ENCODE results near the gene ATP6V1E1.
"Not testable (repeated sequence)": the region's sequence is repeated elsewhere in the genome, so short reads cannot be mapped to it uniquely, and the experiment has no call there.

ATP6V1E1 gene

DNA sequence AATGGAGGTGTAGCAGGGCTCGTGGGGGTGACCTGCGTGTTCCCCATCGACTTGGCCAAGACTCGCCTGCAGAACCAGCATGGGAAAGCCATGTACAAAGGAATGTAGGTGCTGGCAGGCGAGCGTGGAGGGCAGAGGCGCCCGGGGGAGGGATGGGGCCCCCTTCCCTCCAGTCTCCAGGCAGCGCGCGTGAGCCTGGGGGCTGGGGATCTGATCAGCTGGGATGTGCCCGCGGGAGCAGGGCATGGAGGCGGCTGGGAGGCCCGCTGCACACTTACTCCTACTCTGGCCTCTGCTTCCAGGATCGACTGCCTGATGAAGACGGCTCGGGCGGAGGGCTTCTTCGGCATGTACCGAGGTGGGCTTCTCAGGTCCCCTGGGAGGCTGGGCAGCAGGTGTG lies 47.5 kb downstream of the ATP6V1E1 start:
- DNase-seq (ENCODE audit: low read depth), result no peak

DNA sequence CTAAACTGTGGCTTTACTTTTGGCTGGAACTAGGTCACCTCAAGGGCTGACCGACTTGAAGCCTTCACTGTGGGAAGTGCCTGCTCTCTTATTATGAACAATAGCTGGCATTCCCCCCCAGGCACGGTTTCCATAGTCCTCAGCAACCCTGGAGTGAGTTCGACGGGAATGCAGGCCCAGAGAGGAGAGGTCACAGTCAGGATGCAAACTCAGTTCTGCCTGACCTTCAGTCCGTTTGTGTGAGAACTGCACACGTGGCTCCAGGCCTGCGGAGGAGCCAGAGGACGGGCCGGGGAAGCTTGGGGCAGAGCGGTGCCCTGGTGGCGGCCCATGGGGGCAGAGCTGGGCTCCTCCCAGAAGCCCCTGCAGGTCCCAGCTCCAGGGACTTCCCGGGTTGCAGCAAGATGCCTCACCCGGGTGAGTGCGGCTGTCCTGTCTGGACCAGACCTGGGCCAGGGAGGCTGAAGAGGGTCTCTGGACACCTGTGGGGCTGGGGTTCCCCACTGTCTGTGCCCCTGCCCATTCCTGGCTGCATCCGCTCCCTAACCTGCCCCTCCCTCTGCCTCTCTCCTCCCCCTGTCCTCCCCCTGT lies 48.0 kb downstream of the ATP6V1E1 start:
- no peak for DNase-seq (ENCODE audit: low read depth)

DNA sequence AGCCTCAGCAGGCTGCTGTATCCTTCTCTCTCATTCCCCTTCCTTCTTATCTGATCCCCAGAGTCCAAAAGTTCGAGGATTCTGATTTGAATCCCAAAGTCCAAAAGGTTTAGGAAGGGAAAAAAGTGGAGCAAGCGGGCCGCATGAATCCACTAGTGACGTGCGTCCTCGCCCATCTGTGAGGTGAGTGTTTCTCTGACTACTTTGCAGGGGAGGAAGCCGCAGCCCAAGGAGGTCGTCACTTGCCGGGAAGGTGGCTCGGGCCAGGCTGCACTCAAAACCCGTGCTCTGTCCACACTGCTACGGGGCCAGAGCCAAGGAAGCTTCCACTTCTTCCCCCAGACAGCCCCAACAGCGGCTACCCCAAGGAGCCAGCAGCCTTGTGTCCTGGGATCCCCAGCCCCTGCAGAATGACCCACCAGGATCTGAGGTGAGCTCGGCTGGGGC lies 49.0 kb downstream of the ATP6V1E1 start:
- DNase-seq (ENCODE audit: low read depth), result no peak

DNA sequence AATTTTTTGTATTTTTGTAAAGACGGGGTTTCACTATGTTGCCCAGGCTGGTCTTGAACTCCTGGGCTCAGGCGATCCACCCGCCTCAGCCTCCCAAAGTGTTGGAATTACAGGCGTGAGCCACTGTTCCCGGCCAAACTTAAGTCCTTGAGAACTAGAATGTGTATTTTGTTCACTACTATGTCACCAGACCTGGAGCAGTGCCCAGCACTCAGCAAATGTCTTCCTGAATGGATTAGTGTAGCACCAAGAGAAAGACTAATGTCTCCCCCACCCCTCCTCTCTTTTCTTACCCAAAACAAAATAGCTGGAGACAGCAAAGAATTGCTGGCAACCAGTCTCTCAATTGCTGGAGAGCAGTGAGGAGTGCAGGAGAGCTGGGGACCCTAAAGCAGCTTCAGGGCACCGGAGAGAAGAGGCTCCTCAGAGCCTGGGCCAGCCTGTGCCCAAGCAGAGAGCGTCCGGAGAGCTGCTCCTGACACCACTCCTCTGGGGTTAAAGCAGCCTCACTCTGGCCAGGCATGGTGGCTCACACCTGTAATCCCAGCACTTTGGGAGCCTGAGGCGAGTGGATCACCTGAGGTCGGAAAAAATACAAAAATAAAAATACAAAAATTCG lies 50.3 kb downstream of the ATP6V1E1 start:
- DNase-seq (ENCODE audit: low read depth), result no peak

DNA sequence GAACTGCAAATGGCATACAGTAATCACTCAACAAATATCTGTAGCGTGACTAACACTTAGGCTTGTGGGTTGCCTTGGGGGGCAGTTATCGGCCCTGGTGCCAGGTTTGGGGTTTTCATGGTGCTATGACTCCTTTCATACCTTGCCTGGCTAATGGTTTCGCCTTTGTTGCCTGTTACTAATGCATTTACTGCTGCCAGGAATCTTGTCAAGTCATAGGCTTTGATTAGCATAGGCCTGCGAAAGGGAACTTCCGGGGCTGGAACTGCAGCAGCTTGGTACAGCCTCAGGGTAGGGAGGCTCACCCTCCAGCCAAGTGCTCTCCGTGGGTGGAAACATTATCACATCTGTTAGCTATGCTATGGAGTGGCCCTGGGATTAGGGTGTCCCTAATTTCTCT lies 52.1 kb downstream of the ATP6V1E1 start:
- DNase-seq (ENCODE audit: low read depth), result no peak

DNA sequence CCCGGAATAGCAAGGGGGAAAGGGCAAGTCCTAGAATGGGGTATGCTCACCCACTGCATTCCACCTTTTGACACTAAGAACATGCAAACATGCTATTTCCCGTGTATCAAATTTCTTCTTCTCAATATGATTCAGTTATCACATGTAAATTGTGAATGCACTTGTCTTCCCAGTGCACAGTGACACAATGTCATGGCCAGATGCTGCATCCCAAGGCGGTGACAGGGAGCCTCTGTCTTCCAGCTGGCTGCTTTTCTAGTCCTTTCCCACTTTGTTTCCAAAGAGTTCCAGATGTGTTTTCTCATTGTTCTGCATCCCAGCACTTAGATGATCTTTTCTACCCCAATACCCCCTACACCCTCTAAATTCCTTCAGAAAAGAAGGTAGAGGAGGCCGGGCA lies 52.9 kb downstream of the ATP6V1E1 start:
- DNase-seq (ENCODE audit: low read depth), result no peak

DNA sequence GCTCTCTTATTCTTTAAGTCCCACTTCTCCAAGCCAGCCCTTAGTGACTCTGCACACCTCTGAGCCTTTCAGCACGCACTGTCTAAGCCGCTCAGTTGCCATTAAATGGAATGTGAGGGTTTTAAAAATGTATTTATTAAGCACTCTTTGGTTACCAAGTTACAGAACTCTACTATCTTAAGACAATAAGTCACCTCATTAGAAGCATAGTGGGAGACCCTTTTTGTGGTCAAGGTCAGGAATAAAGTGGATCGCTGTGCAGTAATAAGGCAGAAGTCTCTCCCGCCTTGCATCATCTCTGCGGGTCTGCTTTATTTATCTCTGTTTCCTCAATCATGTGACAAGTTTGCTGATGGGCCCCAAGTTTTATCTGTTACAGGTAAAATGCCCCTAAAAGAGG lies 53.4 kb downstream of the ATP6V1E1 start:
- DNase-seq (ENCODE audit: low read depth), result no peak

DNA sequence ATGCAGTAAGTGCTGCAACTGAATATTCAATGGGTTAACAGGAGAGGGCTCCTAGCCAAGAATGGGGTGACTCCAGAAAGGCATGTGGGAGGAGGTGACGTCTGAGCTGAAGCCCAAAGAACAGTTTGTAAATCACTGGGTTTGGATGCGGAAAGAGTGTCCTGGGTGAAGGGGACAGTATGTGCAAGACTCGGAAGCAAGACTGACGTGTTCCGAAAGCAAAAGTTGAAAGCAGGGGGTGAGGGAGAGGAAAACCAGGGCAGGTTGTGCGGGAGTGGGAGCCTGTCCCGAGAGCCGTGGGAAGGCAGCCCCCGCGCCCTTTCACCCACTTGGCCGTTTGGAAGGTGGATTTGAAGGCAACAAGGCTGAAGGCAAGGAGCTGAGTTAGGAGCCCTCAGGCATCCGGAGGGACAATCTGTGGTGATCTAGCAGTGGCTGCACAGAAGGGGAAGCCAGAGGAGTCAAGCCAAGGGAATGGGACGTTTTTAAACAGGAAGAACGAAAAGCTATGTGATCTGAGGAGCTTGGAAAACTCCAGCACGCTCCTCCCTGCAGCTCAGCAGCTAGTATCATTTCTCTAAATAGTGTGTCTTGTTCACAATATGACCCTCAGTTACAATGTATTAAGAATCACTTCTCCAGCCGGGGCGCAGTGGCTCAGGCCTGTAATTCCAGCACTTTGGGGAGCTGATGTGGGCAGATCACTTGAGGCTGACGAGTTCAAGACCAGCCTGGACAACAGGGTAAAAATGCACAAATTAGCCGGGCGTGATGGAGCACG lies 57.5 kb downstream of the ATP6V1E1 start:
- no peak for DNase-seq (ENCODE audit: low read depth)

DNA sequence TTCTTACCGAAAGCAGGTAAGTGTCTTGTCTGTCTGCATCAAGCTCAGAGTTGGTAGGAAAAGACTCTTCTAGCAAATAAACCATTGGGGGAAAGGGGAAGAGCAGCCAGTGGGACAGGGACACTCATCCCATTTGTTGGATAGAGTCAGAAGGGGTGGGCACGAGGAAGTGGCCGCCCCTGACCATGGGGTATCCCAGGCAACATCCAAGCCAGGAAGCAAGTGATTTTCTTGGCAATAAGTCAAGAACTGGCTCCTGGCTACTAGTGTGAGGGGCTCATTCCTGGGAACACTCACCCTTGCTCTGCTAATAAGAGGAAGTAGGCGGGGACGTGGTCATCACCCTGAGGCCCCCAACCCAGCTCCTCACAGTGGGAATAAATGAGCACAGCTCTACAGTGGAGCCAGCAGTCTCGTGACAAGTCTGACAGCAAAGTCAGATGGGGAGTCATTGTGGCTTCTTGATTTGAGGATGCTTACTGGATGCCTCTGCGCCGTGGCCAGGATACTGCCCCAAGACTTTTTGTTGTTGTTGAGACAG lies 58.5 kb downstream of the ATP6V1E1 start:
- DNase-seq (ENCODE audit: low read depth), result no peak

DNA sequence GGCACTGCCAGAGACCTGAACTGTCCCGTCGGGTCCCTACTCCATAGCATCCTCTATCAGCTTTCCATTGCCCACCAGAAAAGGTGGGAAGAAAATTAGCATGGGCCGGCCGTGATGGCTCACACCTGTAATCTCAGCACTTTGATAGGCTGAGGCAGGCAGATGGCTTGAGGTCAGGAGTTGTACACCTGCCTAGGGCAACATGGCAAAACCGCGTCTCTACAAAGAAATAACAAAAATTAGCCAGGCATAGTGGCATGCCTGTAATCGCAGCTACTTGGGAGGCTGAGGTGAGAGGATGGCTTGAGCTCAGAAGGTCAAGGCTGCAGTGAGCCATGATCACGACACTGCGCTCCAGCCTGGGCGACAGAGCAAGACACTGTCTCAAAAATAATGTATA lies 61.8 kb downstream of the ATP6V1E1 start:
- DNase-seq (ENCODE audit: low read depth), result no peak

DNA sequence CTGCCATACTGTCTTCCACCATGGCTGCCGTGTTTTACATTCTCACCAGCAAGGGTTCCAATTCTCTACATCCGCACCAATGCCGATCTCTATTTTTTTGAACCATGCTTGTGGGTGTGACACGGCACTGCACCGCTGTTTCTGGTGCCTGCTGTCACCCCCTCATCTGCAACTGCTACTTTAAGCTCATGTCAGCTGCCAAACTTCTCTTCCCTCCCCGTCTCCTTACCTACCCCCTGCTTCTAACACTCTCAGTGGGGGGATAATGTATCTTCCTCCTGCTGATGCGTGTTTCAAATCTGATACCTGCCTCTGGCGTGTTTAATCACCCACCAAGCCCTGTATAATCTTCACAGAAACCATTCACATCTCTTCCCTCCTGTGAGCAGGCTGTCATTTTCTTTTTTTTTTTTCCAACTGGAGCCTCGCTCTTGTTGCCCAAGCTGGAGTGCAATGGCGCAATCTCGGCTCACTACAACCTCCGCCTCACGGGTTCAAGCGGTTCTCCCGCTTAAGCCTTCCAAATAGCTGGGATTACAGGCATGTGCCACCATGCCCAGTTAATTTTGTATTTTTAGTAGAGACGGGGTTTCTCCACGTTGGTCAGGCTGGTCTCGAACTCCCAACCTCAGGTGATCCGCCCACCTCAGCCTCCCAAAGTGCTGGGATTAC lies 62.4 kb downstream of the ATP6V1E1 start:
- not testable (repeated sequence) for DNase-seq (ENCODE audit: low read depth)

DNA sequence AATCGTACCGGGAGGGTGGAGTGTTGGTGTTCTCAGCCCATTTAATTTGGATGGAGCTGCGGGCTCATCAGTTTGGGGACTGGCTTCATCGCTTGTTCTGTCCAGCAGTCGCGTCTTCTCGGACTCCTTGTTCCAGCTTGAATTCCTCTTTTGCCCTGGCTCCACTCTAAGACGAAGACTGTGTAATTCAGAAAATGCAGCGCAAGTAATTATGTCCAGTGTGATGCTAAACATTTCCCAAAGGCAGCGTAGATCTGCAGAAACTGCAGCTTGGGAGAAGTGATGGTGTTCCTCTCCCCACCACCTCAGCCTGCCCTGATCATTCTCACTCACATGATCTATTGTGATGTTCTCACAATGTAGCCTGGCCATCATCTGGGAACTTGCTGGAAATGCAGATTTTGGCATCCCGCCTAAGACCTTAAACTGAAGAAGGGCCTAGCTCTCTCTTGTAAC lies 64.6 kb downstream of the ATP6V1E1 start:
- DNase-seq (ENCODE audit: low read depth), result no peak

DNA sequence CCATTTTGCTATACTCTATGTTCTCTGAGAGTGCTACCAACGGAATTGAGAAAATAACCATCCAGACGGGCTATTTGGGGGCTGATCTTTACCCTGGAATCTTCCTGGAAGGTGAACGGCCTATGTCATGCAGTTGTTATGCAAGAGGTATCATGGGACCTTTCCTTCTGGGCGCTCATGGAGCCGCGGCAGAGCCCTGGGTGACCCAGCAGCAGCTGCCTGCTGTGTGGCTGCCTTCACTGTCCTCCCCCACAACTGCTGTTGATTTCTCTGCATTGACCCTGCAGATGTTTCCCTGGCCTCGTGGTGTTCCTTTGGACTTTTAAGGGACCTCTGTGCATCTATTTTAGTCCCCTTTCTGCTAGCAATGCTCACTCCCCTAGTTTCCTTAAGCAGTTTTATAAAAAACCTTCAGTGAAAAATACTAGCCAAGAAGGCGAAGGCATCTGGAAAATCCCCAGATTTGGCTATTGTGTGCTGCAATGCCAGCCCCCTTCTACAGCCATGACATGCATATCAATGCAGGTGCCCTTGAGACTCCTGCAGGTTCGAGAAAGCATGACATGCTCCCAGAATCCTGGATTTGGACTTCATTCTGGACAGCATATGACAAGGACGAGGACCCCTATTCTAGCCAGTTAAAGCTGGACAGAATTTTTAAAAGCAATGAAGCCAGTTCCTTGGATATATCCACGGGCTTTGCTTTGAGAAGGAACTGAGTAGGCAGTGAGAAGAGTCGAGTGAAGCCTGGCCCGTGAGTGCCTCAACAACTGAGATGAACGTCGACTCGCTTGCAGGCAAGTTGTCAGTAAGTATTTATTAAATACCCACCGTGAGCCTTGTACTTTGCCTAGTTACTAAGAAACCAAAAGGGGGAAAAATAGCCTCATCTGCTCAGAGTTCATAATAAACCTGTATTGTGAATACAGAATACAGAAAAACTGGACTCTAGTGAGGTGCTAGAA lies 65.4 kb downstream of the ATP6V1E1 start, which contains the start of gene SLC25A18:
Gene SLC25A18 (plus strand): TSS at position 593 of the 965 bp plus-strand sequence. CDS start 16,447 bp downstream, outside the sequence.
- DNase-seq (ENCODE audit: low read depth), result no peak

DNA sequence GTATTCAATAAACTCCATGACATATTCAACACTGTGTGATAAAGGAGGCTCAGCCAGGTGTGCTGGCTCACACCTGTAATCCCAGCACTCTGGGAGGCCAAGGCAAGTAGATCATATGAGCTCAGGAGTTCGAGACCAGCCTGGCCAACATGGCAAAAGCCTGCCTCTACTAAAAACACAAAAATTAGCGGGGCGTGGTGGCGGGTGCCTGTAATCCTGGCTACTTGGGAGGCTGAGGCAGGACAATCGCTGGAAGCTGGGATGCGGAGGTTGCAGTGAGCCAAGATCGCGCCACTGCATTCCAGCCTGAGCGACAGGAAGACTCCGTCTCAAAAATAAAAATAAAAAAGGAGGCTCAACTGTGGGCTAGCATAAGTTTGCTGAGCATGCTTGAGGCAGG lies 69.4 kb downstream of the ATP6V1E1 start:
- DNase-seq (ENCODE audit: low read depth), result no peak

DNA sequence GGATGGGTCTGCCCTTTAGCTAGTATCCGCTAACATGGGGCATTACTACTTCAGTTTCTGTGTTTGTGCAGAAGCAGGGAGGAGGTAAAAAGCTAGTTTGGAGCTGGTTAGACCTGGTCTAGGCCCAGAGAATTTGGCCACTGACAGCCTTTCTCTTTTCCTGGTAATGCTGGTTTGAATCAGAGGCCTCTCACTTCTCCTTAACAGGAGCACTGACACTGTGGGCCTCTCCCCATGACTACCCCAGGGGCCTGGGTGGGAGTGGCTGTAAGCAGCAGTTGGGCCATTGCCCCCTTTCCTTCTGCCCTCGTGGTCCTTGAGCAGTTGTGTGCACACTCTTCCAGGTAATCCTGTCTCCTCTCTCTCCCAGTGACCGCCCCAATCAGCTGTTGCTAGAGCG lies 73.7 kb downstream of the ATP6V1E1 start:
- DNase-seq (ENCODE audit: low read depth), result no peak

DNA sequence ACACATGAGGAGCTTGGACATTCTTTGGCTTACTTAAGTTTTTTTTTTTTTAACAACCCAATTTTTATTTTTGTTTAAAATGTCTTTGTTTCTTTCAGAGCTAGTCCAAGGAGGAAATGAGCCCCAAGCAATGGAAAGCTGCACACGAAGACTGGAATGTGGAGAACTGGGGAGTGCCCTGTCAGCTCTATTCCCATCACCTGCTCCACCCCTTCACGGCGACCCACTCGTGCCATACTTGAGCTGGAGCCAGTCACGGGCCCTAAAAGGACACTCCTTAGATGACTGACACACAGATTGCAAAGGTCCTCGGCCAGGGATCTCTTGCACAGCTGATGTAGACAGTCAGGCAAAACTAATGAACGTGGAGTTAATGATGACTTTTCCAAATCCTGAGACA lies 75.8 kb downstream of the ATP6V1E1 start:
- DNase-seq (ENCODE audit: low read depth), result no peak

DNA sequence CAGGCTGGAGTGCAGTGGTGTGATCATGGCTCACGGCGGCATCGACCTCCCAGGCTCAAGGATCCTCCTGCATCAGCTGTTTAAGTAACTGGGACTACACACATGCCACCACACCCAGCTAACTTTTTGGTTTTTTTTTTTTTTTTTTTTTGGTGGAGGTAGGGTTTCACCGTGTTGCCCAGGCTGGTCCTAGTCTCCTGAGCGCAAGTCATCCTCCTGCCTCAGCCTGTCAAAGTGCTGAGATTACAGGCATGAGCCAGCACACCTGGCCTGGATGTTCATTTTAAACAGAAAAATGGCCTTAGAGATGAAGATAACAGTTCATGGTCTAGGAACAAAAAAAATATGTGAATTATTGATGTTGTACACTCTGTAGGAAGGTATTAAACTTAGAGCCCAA lies 78.9 kb downstream of the ATP6V1E1 start:
- no peak for DNase-seq (ENCODE audit: low read depth)

DNA sequence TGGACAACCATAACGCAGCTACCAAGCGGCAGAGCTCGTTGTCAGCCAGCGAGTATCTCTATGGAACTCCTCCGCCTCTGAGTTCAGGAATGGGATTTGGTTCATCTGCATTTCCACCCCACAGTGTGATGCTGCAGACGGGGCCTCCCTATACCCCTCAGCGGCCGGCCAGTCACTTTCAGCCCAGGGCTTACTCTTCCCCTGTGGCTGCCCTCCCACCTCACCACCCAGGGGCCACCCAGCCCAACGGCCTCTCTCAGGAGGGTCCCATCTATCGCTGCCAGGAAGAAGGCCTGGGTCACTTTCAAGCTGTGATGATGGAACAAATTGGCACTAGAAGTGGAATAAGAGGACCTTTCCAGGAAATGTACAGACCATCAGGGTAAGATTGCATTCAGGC lies 79.4 kb downstream of the ATP6V1E1 start:
- no peak for DNase-seq (ENCODE audit: low read depth)

DNA sequence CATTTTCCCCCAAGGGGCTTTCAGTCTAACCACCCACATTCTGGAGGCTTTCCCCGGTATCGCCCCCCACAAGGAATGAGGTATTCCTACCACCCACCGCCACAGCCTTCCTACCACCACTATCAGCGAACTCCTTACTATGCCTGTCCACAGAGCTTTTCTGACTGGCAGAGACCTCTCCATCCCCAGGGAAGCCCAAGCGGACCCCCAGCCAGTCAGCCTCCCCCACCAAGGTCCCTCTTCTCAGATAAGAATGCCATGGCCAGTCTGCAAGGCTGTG lies 79.9 kb downstream of the ATP6V1E1 start:
- no peak for DNase-seq (ENCODE audit: low read depth)

DNA sequence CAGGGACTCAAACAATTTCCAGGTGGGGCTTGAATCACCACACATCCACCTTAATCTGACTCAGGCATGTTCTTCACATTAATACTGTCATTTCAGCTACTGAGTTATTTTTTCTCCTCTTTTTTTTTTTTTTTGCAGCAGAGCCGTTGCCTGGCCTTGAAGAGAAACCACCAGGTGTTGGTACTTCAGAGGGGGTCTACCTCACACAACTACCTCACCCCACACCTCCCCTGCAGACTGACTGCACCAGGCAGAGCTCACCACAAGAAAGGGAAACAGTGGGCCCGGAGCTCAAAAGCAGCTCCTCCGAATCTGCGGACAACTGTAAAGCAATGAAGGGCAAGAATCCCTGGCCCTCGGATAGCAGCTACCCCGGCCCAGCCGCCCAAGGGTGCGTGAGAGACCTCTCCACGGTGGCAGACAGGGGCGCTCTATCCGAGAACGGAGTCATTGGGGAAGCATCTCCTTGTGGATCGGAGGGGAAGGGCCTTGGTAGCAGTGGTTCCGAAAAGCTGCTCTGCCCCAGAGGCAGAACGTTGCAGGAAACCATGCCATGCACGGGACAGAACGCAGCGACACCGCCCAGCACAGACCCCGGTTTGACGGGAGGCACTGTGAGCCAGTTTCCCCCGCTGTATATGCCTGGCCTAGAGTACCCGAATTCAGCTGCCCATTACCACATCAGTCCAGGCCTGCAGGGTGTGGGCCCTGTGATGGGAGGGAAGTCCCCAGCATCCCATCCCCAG lies 80.4 kb downstream of the ATP6V1E1 start:
- no peak for DNase-seq (ENCODE audit: low read depth)

DNA sequence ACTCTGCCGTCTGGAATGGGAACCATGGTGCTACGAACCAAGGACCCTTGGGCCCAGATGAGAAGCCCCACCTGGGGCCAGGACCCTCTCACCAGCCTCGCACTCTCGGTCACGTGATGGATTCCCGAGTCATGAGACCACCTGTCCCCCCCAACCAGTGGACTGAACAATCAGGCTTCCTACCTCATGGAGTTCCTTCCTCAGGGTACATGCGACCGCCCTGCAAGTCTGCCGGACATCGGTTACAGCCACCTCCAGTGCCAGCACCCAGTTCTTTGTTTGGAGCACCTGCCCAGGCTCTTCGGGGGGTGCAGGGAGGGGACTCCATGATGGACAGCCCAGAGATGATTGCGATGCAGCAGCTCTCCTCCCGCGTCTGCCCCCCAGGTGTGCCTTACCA lies 86.1 kb downstream of the ATP6V1E1 start:
- no peak for DNase-seq (ENCODE audit: low read depth)

All from activated T-cell treated with anti-CD3 and anti-CD28 coated beads for 24 hours (primary cell).